A673 (cell line): ENCODE measurements around the gene KLRK1.

Experiments
- CTCF ChIP-seq: fragments of 300-800, 200-600 bp; sonication (generic); conservative IDR thresholded peaks from 2 replicates; pipeline ENCODE4 v1.5.1; 2017; ENCODE audit warnings: low read depth, mild to moderate bottlenecking, antibody characterized with exemption, low read length, moderate library complexity, mixed read lengths
- EZH2 ChIP-seq: fragments of 200-600 bp; sonication (generic); IDR thresholded peaks from 2 replicates; pipeline ENCODE4 v1.6.1; 2017; ENCODE audit warnings: borderline replicate concordance, low read depth, mild to moderate bottlenecking, mixed read lengths, antibody characterized with exemption, low read length; ENCODE audit not compliant: poor library complexity, severe bottlenecking

- TF ChIP-seq CTCF (no peak), EZH2 (no peak)
Measured at GRCh38 chr12:10400829-10401228, 11.0 kb upstream of the KLRK1 start.
